OCI-LY7 (cell line): ENCODE results near the gene TRIO. TPM values are rescaled to one million over a fixed set of nuclear protein-coding genes. Genes with fewer than 3 reads are reported as not detected.

Experiments used
- BruUV-seq: library from RNA; stranded (reverse); fragments of 400-500 nt; replicated peaks from 2 replicates; lab custom pipeline; 2021; lab: Mats Ljungman, UMichigan
- CTCF ChIA-PET: fragments of 300-600 bp; sonication (Branson Sonifier 250); formaldehyde crosslinking; loops from one replicate; lab custom pipeline; 2022; ENCODE audit warnings: antibody characterized with exemption; ENCODE audit not compliant: unreplicated experiment; lab: Charles Lee
- POLR2A ChIA-PET: fragments of 300-600 bp; sonication (Branson Sonifier 250); formaldehyde crosslinking; loops from one replicate; lab custom pipeline; 2022; ENCODE audit warnings: antibody characterized with exemption; lab: Charles Lee
- DNase-seq: peaks from one replicate; pipeline ENCODE4 v3.0.0-alpha.2; 2015; ENCODE audit warnings: low spot score
- H2AFZ ChIP-seq: fragments of 200-600 bp; sonication (generic), shearing (Covaris generic); 2 replicates; pipeline ENCODE4 v1.6.1; 2014; ENCODE audit warnings: mild to moderate bottlenecking, antibody characterized with exemption, low read length, moderate library complexity
- H3K27ac ChIP-seq: fragments of 200-600 bp; sonication (generic); 2 replicates; pipeline ENCODE4 v1.5.1; 2014; ENCODE audit warnings: mixed run types, low read depth, mild to moderate bottlenecking, moderate library complexity, low read length, inconsistent platforms; ENCODE audit not compliant: poor library complexity, severe bottlenecking
- H3K36me3 ChIP-seq: fragments of 200-600 bp; sonication (generic); 2 replicates; pipeline ENCODE4 v1.6.1; 2014; ENCODE audit warnings: mild to moderate bottlenecking, antibody characterized with exemption, low read length, moderate library complexity, mixed read lengths; ENCODE audit not compliant: insufficient read depth
- H3K4me1 ChIP-seq: fragments of 200-600 bp; sonication (generic); 2 replicates; pipeline ENCODE4 v1.5.1; 2014; ENCODE audit warnings: mild to moderate bottlenecking, low read length; ENCODE audit not compliant: insufficient read depth, poor library complexity, severe bottlenecking
- H3K4me2 ChIP-seq: fragments of 200-600 bp; sonication (generic); 2 replicates; pipeline ENCODE4 v1.6.1; 2014; ENCODE audit warnings: mild to moderate bottlenecking, low read length
- H3K4me3 ChIP-seq: fragments of 200-600 bp; sonication (generic); 2 replicates; pipeline ENCODE4 v1.5.1; 2014; ENCODE audit warnings: mild to moderate bottlenecking, low read depth, low read length; ENCODE audit not compliant: poor library complexity, severe bottlenecking
- H3K79me2 ChIP-seq: fragments of 200-600 bp; sonication (generic); 2 replicates; pipeline ENCODE4 v1.6.1; 2016; ENCODE audit warnings: low read depth, mild to moderate bottlenecking, low read length, moderate library complexity, mixed read lengths; ENCODE audit not compliant: insufficient read depth
- H3K9me2 ChIP-seq: fragments of 200-600 bp; sonication (generic); 2 replicates; pipeline ENCODE4 v1.6.1; 2016; ENCODE audit warnings: mild to moderate bottlenecking, low read length, mixed read lengths; ENCODE audit not compliant: insufficient read depth
- H3K9me3 ChIP-seq: fragments of 200-600 bp; sonication (generic); 2 replicates; pipeline ENCODE4 v1.6.1; 2014; ENCODE audit warnings: mild to moderate bottlenecking, mixed run types, low read length, mixed read lengths
- H4K20me1 ChIP-seq: fragments of 200-600 bp; sonication (generic); 2 replicates; pipeline ENCODE4 v1.6.1; 2014; ENCODE audit warnings: mild to moderate bottlenecking, antibody characterized with exemption, low read length, moderate library complexity, mixed read lengths; ENCODE audit not compliant: insufficient read depth
- CTCF ChIP-seq: fragments of 200-600 bp; sonication (generic); conservative IDR thresholded peaks from 2 replicates; pipeline ENCODE4 v1.5.1; 2014; ENCODE audit warnings: mild to moderate bottlenecking, antibody characterized with exemption, low read length, moderate library complexity, mixed read lengths
- EZH2phosphoT487 ChIP-seq: fragments of 200-600 bp; sonication (generic); IDR thresholded peaks from 2 replicates; pipeline ENCODE4 v1.6.1; 2018; ENCODE audit warnings: low read depth, borderline replicate concordance, mild to moderate bottlenecking, mixed run types, antibody characterized with exemption, low read length, moderate library complexity, mixed read lengths
- intact Hi-C: fragments of 100-400 bp; cut with micrococcal nuclease; formaldehyde crosslinking; loops from one replicate; pipeline ENCODE4 v1.10.0; 2022; ENCODE audit not compliant: unreplicated experiment
- total RNA-seq, 2 experiments: library from RNA; depleted of rRNA in 1 of 2; stranded (reverse); fragments of >200 nt in 1 of 2; shearing (Covaris generic) in 1 of 2; gene quantifications; 2 replicates each; pipeline ENCODE4 v1.2.3, GENCODE V29; 2014 to 2022

TRIO gene
- total RNA-seq, 2 experiments from 2014 or later = 35.8 to 55.1 TPM

GRCh38 chr5:14189680-14190079, 46.5 kb downstream of the TRIO start:
- BruUV-seq = no TSS peak

GRCh38 chr5:14190194-14191164, 47.3 kb downstream of the TRIO start:
- intact Hi-C loops = no loop called here
- Histone ChIP-seq H3K27ac (no peak overlapping the region), H2AFZ (no peak overlapping the region), H3K4me2 (no peak overlapping the region), H3K36me3 (no peaks in the 10 kb centered on the region), H3K4me3 (no peak overlapping the region), H3K9me2 (no peaks in the 10 kb centered on the region), H3K4me1 (no peaks in the 10 kb centered on the region), H3K9me3 (no peaks in the 10 kb centered on the region), H3K79me2 (0 out of 2 replicates have a peak, but pooled peaks cover 6% of the 10 kb centered on the region), H4K20me1 (0 out of 2 replicates have a peak, but pooled peaks cover 5% of the 10 kb centered on the region)
- CTCF ChIA-PET = no interaction called here
- POLR2A ChIA-PET = interaction anchor here (0.7 to 1.3 kb wide), 2 partner anchors 10 to 227 kb away, joined by 4 read pairs; no protein-coding TSS in a partner anchor
- BruUV-seq = no TSS peak
- TF ChIP-seq CTCF = no peak
- no peak for TF ChIP-seq EZH2phosphoT487
- no peak for DNase-seq

More at GRCh38 chr5:14189680-14190079, 46.5 kb downstream of the TRIO start:
- Histone ChIP-seq H3K9me2 (no peaks in the 10 kb centered on the region), H4K20me1 (0 out of 2 replicates have a peak, but pooled peaks cover 5% of the 10 kb centered on the region), H3K36me3 (no peaks in the 10 kb centered on the region), H3K4me2 (no peak overlapping the region), H3K4me1 (no peaks in the 10 kb centered on the region), H3K9me3 (no peaks in the 10 kb centered on the region), H3K79me2 (0 out of 2 replicates have a peak, but pooled peaks cover 6% of the 10 kb centered on the region), H2AFZ (no peak overlapping the region), H3K4me3 (no peak overlapping the region), H3K27ac (no peak overlapping the region)
- intact Hi-C loops = no loop called here
- ChIA-PET CTCF (no interaction called here), POLR2A (interaction anchor here (0.9 to 1.5 kb wide), 4 partner anchors 9 to 21 kb away, joined by 3 to 4 read pairs (median 4); no protein-coding TSS in a partner anchor)
- DNase-seq = no peak
- no peak for TF ChIP-seq CTCF
- no peak for TF ChIP-seq EZH2phosphoT487
